NCI-H446 (cell line): ENCODE results near the gene PRDM16.
"Not testable (repeated sequence)": the region's sequence is repeated elsewhere in the genome, so short reads cannot be mapped to it uniquely, and the experiment has no call there.

Experiments
- DNase-seq, 2 experiments: peaks; one replicate each; lab custom pipeline; 2025; lab: John Stamatoyannopoulos, UW

Gene PRDM16

GRCh38 chr1:3163356-3163755 lies 94.4 kb downstream of the PRDM16 start:
- DNase-seq = no peak

DNA sequence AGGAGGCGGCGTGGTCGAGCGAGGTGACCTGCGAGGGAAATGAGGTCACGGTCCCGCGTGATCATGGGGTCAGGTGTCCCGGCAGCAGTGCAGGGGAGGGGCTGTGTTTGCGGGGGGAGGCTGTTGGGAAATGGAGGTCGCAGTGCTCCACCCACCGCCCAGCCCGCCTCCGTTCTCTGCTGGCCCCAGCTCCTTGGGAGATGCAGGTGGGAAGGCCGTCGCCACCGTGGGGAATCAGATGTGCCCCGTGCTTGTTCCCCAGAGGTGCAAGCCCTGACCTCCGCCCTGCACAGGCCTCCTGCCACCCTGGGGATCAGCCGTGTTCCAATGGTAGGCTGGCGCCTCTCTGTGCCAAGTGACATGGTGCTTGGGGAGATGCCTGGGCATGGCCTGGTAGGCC lies 95.7 kb downstream of the PRDM16 start:
- no peak for DNase-seq

DNA sequence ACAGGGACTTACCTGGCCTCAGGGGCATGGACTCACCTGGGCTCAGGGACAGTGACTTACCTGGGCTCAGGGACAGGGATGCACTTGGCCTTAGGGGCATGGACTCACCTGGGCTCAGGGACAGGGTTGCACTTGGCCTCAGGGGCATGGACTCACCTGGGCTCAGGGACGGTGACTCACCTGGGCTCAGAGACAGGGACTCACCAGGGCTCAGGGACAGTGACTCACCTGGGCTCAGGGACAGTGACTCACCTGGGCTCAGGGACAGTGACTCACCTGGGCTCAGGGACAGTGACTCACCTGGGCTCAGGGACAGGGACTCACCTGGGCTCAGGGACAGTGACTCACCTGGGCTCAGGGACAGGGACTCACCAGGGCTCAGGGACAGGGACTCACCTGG lies 96.2 kb downstream of the PRDM16 start:
- not testable (repeated sequence) for DNase-seq

DNA sequence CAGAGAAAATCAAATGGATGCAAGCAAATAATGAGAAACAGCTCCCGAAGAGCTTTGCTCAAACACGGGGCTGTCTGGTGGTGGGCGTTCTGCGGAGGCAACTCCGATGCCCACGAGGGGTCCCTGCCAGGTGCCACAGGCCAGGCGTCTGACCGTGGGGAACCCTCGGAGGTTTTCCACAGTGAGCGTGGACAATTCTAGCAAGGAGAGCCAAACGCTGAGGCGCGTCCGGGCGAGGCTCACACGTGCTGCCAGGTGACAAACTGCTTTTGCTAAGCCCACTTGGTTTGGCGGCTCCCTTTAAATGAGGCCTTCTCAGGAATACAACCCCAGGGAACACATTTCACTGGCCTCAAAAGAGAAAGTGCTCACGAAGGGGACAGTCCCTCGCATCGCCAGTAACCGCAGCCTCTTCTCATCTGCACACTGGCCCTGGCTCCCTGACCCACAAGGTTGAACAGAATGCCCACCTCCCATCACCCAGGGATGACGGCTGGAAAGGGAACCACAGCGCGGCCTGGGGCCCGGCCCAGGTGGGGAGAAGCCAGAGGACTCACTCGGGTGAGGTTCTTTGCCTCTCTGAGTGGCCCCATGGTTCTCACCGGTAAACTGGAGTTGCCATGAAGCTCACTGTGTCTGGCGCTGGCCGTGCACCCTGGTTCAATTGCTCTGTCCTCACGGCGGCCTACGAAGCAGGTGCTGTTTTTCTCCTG lies 97.4 kb downstream of the PRDM16 start:
- no peak for DNase-seq

- no peak for DNase-seq
Observed at GRCh38 chr1:3167255-3167654, 98.3 kb downstream of the PRDM16 start.

- DNase-seq = no peak
Observed at GRCh38 chr1:3168678-3169077, 99.7 kb downstream of the PRDM16 start.

DNA sequence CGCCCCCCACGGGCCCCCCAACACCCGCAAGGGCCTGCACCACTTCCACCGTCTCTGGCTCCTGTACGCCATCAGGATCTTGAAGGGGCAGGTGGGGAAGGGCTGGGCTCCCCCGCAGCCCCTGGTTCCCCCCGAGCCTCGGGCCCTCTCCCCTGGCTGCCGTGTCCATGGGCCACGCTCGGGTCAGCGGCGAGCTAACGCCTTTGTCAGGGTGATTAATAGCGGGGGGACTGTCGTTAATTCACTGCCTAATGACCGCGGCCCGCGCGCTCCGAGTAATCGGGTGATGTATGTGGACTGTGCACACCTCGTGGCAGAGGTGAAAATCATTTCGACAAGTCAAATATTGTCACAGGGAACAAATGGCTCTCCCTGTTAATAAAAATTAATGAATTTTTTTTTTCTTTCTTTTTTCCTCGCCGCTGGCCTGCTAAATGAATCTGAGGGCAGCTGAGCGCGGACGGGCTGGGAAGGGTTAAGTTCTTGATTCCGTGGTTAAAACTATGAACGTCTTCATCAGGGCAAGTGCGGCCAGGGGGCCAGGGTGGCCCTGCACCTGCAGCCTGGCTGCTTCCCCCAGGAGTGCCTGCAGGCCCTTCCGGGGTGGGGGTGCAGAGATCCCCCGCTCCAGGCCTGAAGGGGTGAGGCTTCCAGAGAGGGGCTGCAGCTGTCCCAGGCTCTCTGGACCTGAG lies 100.8 kb downstream of the PRDM16 start:
- no peak for DNase-seq

DNA sequence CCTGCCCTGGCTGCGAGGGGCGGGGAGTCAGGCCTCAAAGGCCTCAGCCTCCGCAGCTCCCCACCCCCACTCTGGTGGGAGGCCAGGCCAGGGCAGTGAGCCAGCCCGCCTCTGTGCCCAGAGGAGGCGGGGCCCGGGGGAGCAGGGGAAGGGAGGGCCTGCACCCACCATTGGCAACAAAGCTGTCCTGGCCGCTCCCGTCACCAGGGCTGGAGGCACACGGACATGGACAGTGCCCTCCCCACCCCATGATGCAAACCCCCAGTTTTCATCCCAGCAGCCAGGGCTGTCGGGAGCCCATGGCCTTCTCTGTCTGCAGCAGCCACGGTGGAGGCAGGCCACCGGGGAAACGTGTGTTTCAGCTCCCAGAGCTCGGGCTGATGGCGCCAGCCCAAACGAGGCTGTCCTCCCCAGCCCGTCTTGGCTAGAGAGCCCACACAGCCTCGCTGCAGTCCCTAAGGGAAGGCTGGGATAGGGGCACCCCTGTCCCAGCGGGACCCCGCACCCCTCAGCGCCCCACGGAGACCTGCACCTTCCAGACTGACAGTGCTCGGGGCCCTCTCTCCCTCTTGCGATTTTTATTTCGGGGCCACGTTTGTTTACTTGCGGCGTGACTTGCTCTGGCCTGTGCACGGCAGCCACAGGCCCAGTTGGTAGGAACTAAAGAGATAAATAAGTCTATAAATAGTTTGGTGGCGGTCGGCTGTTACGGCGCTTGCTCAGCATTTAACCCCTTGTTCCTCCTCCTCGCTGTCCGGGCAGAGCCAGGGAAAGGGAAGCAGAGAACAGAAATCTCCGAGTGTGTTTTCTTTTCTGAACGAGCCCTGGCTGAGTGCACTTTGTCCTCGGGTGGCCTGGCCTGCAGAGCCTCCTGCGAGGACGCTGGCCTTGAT lies 101.8 kb downstream of the PRDM16 start:
- DNase-seq = peak; percentile 26 to 82

DNA sequence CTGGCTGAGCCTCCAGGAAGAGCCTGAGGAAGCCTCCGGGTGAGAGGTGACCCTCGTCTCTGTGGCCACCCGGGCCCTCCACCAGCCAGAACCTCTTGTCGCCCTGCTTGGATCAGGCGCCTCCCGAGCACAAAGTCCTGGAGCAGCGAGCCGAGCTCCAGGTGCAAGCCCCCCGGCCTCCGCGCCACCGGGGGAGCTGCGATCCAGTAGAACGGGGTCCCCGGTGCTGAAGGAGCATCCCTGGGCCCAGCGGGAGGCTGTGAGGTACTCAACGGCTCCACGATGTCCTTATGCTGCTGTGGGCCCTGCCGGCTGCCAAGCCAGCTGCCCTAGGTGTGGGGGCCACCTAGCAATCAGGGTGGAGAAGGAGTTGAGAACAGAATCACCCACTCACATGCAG lies 102.8 kb downstream of the PRDM16 start:
- no peak for DNase-seq

DNA sequence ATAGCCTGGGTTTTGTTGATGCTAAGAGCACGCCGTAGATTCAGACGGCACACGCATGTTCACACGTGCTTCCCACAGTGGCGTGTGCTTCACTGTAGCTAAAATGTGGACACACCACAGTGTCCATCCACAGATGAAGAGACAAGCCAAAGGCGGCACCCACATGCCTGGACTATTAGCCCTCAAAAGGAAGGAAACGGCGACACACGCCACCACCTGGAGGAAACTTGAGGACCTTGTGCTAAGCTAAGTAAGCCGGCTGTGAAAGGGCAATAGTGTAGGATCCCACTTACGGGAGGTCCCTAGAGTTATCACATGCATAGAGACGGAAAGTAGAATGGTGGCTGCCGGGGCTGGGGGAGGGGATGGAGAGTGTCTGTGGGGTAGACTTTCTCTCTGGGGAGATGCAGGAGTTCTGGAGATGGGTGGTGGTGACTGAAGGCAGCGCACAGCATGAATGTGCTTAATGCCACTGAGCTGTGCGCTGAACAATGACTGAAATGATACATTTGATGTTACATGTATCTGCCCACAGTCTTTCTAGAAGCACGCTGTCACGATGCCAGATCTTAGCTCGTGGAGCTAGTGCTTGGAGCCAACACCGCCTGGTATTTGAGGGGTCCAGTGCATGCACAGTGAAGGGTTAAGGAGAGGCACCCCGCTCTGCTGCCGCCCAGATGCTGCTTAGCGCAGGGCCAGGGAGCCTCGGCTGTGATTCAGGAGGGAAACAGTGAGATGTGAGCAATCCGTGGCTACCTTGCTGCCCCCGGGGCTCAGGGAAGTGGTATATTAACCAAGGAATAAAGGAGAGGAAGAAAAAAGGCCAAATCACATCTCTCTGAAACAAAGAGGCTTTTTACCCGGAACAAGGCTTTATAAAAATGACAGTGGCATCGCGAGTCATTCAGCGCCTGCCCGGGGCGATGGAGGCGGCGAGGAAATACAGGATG lies 103.7 kb downstream of the PRDM16 start:
- DNase-seq = no peak

- no peak for DNase-seq
Observed at GRCh38 chr1:3173381-3173980, 104.5 kb downstream of the PRDM16 start.

GRCh38 chr1:3174487-3175247 lies 105.7 kb downstream of the PRDM16 start:
- no peak for DNase-seq

GRCh38 chr1:3175486-3175885 lies 106.5 kb downstream of the PRDM16 start:
- no peak for DNase-seq

- no peak for DNase-seq
Observed at GRCh38 chr1:3176028-3176427, 107.0 kb downstream of the PRDM16 start.

- DNase-seq = no peak
Observed at GRCh38 chr1:3176820-3177219, 107.8 kb downstream of the PRDM16 start.

- DNase-seq = no peak
Observed at GRCh38 chr1:3178279-3178678, 109.3 kb downstream of the PRDM16 start.

GRCh38 chr1:3179471-3179870 lies 110.5 kb downstream of the PRDM16 start:
- no peak for DNase-seq

GRCh38 chr1:3180915-3181314 lies 111.9 kb downstream of the PRDM16 start:
- DNase-seq = no peak

DNA sequence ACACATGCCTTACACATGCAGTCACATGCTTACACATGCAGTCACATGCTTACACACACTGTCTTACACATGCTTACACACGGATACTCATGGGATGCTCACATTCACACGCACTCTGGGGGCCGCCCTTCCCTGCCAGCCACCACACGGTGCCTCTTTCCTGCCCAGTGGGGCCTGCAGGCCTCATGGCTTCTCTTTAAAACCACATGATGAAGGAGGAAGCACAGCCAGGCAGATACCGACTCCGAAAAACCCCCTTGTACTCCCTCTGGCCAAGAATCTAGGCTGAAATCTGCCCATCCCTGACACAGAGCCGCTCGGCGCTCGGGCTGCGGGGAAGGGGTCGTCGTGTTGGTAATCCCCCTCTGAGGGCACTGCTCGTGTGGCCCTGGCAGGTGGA lies 113.0 kb downstream of the PRDM16 start:
- DNase-seq = no peak

DNA sequence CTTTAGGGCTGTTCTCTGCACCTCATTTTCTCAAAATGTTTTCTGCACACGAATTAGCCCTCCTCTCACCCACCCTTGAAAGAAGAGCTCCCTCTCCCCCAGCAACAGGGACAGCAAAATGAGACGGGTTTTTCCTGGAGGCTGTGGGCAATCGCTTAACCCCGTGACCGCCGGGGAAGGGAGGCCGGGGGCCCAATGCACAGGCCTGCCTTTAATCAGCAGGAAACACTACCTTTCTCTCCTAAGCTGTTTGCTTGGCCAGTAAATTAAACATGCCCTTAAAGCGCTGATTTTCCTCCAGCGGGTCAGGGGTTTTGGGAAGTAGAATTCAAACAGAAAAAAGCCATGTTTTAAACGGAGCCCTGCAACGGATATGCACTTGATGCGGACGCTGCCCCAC lies 114.4 kb downstream of the PRDM16 start:
- DNase-seq = no peak
